Naive B cell (primary cell): ENCODE data around the gene ATN1. TPM values are rescaled to one million over a fixed set of nuclear protein-coding genes. Genes with fewer than 3 reads are reported as not detected.

ENCODE experiments used
- ATAC-seq, 2 donors: fragments of 150-1000 bp; cut with Tn5 transposase; 2 replicates each; pipeline ENCODE4 v1.10.0; 2021; ENCODE audit warnings: low read depth in 2 of 2, mild to moderate bottlenecking in 2 of 2, moderate library complexity in 2 of 2
- DNase-seq: peaks from one replicate; pipeline ENCODE4 v3.0.0; 2022
- H3K27ac Mint-ChIP-seq, 6 donors: one replicate each; pipeline ENCODE4 v1.8.0; 2020 to 2022; ENCODE audit warnings: mild to moderate bottlenecking in 6 of 6, mixed read lengths in 6 of 6, moderate library complexity in 5 of 6, inconsistent platforms in 2 of 6
- H3K27me3 Mint-ChIP-seq, 3 donors: one replicate each; pipeline ENCODE4 v1.8.0; 2021 to 2022; ENCODE audit warnings: mixed read lengths in 3 of 3, mild to moderate bottlenecking in 1 of 3
- H3K36me3 Mint-ChIP-seq, 2 donors: one replicate each; pipeline ENCODE4 v1.8.0; 2020 to 2022; ENCODE audit warnings: mixed read lengths in 2 of 2, inconsistent platforms in 1 of 2, mild to moderate bottlenecking in 1 of 2
- H3K4me1 Mint-ChIP-seq, 3 donors: one replicate each; pipeline ENCODE4 v1.8.0; 2020 to 2022; ENCODE audit warnings: mixed read lengths in 3 of 3, inconsistent platforms in 1 of 3, mild to moderate bottlenecking in 1 of 3, moderate library complexity in 1 of 3
- H3K4me3 Mint-ChIP-seq, 8 donors: one replicate each; pipeline ENCODE4 v1.8.0; 2020 to 2022; ENCODE audit warnings: mild to moderate bottlenecking in 8 of 8, mixed read lengths in 8 of 8, moderate library complexity in 8 of 8, inconsistent platforms in 2 of 8
- H3K9me3 Mint-ChIP-seq, 7 donors: one replicate each; pipeline ENCODE4 v1.8.0; 2020 to 2022; ENCODE audit warnings: mixed read lengths in 7 of 7, mild to moderate bottlenecking in 5 of 7, inconsistent platforms in 2 of 7, moderate library complexity in 1 of 7
- polyA plus RNA-seq, 6 donors: library from polyadenylated mRNA; unstranded; fragments of 300-500 nt; fragmentation: Illumina TruSeq; gene quantifications; one replicate each; pipeline ENCODE4 v1.2.3, GENCODE V29; 2021; ENCODE audit warnings: low read depth in 6 of 6

The ATN1 gene
- polyA plus RNA-seq, 6 donors from 2014 or later, result 0.57 to 2.2 (median 1.1) TPM; not detected in 1

GRCh38 chr12:6955108-6956020 is 27.6 kb downstream of the ATN1 start:
- Mint-ChIP-seq H3K27me3 (no peaks in the 10 kb centered on the region), H3K27ac (peak overlapping the region in 5 of 6 donors; percentile 83 to 98 (median 97)), H3K4me1 (peaks cover 67 to 80% (median 71%) of the 10 kb centered on the region in 3 donors), H3K36me3 (peaks cover 26 to 74% of the 10 kb centered on the region in 2 donors), H3K4me3 (peak overlapping the region; percentile 90 to 99 (median 98)), H3K9me3 (no peaks in the 10 kb centered on the region)
- DNase-seq (no peak), ATAC-seq (no peak)

GRCh38 chr12:6956021-6956727 is 28.4 kb downstream of the ATN1 start:
- ATAC-seq (no peak), DNase-seq (no peak)
- Mint-ChIP-seq H3K4me1 (peaks cover 67 to 80% (median 72%) of the 10 kb centered on the region in 3 donors), H3K27ac (peak overlapping the region in 5 of 6 donors; percentile 90 to 98 (median 93)), H3K9me3 (no peaks in the 10 kb centered on the region), H3K36me3 (peaks cover 27 to 82% of the 10 kb centered on the region in 2 donors), H3K27me3 (no peaks in the 10 kb centered on the region), H3K4me3 (peak overlapping the region; percentile 80 to 99 (median 96))

GRCh38 chr12:6957151-6957701 is 29.5 kb downstream of the ATN1 start:
- H3K4me1 Mint-ChIP-seq, result peaks cover 78 to 90% (median 83%) of the 10 kb centered on the region in 3 donors
- H3K36me3 Mint-ChIP-seq, result peaks cover 32 to 78% of the 10 kb centered on the region in 2 donors
- DNase-seq, result no peak
- peak overlapping the region; percentile 80 to 99 (median 96) for H3K4me3 Mint-ChIP-seq
- no peaks in the 10 kb centered on the region for H3K9me3 Mint-ChIP-seq
- no peaks in the 10 kb centered on the region for H3K27me3 Mint-ChIP-seq
- H3K27ac Mint-ChIP-seq, result peak overlapping the region; percentile 63 to 99 (median 94)
- ATAC-seq, result no peak

- H3K27ac Mint-ChIP-seq, result peak overlapping the region; percentile 98 to 100 (median 99)
- H3K9me3 Mint-ChIP-seq, result no peaks in the 10 kb centered on the region
- peaks cover 24 to 71% of the 10 kb centered on the region in 2 donors for H3K36me3 Mint-ChIP-seq
- peak overlapping the region; percentile 90 to 98 (median 96) for H3K4me3 Mint-ChIP-seq
- peaks cover 83 to 98% (median 87%) of the 10 kb centered on the region in 3 donors for H3K4me1 Mint-ChIP-seq
- DNase-seq (no peak), ATAC-seq (no peak)
- no peaks in the 10 kb centered on the region for H3K27me3 Mint-ChIP-seq
These were observed 30.2 kb downstream of the ATN1 start for GRCh38 chr12:6957741-6958608.

- Mint-ChIP-seq H3K27me3 (no peaks in the 10 kb centered on the region), H3K36me3 (peaks cover 21 to 64% of the 10 kb centered on the region in 2 donors), H3K9me3 (no peaks in the 10 kb centered on the region), H3K4me1 (peaks cover 80 to 95% (median 88%) of the 10 kb centered on the region in 3 donors), H3K4me3 (peak overlapping the region; percentile 90 to 98 (median 96)), H3K27ac (peak overlapping the region; percentile 98 to 100 (median 99))
- no peak for DNase-seq
- peak; percentile 1 for ATAC-seq
These were observed 30.9 kb downstream of the ATN1 start for GRCh38 chr12:6958609-6959057.

GRCh38 chr12:6959058-6959804 is 31.5 kb downstream of the ATN1 start:
- Mint-ChIP-seq H3K27ac (peak overlapping the region; percentile 98 to 100 (median 99)), H3K27me3 (no peaks in the 10 kb centered on the region), H3K36me3 (peaks cover 21 to 58% of the 10 kb centered on the region in 2 donors), H3K4me1 (peaks cover 77 to 91% (median 88%) of the 10 kb centered on the region in 3 donors), H3K4me3 (peak overlapping the region; percentile 90 to 98 (median 96)), H3K9me3 (no peaks in the 10 kb centered on the region)
- peak; percentile 78 to 81 for ATAC-seq
- DNase-seq, result peak; percentile 89

GRCh38 chr12:6959805-6960592 is 32.2 kb downstream of the ATN1 start:
- Mint-ChIP-seq H3K36me3 (peaks cover 21 to 51% of the 10 kb centered on the region in 2 donors), H3K27ac (peak overlapping the region; percentile 98 to 100 (median 99)), H3K9me3 (no peaks in the 10 kb centered on the region), H3K4me1 (peaks cover 76 to 91% (median 88%) of the 10 kb centered on the region in 3 donors), H3K4me3 (peak overlapping the region; percentile 90 to 98 (median 96)), H3K27me3 (no peaks in the 10 kb centered on the region)
- ATAC-seq (no peak), DNase-seq (no peak)

- Mint-ChIP-seq H3K4me1 (peaks cover 74 to 90% (median 89%) of the 10 kb centered on the region in 3 donors), H3K9me3 (no peaks in the 10 kb centered on the region), H3K36me3 (peaks cover 21 to 47% of the 10 kb centered on the region in 2 donors), H3K4me3 (peak overlapping the region; percentile 82 to 98 (median 95)), H3K27me3 (no peaks in the 10 kb centered on the region), H3K27ac (peak overlapping the region; percentile 94 to 99 (median 98))
- DNase-seq, result no peak
- ATAC-seq, result no peak
These were observed 33.0 kb downstream of the ATN1 start for GRCh38 chr12:6960593-6961277.

- no peaks in the 10 kb centered on the region for H3K27me3 Mint-ChIP-seq
- ATAC-seq (peak; percentile 44 to 47), DNase-seq (peak; percentile 77)
- peak overlapping the region; percentile 82 to 98 (median 95) for H3K4me3 Mint-ChIP-seq
- peaks cover 24 to 43% of the 10 kb centered on the region in 2 donors for H3K36me3 Mint-ChIP-seq
- H3K4me1 Mint-ChIP-seq, result peaks cover 69 to 84% (median 84%) of the 10 kb centered on the region in 3 donors
- peak overlapping the region; percentile 94 to 99 (median 98) for H3K27ac Mint-ChIP-seq
- no peaks in the 10 kb centered on the region for H3K9me3 Mint-ChIP-seq
These were observed 33.5 kb downstream of the ATN1 start for GRCh38 chr12:6961278-6961694.

GRCh38 chr12:6961695-6962284 is 34.0 kb downstream of the ATN1 start:
- Mint-ChIP-seq H3K36me3 (peaks cover 25 to 41% of the 10 kb centered on the region in 2 donors), H3K9me3 (no peaks in the 10 kb centered on the region), H3K27ac (peak overlapping the region; percentile 94 to 99 (median 98)), H3K4me1 (peaks cover 64 to 79% (median 79%) of the 10 kb centered on the region in 3 donors), H3K27me3 (no peaks in the 10 kb centered on the region), H3K4me3 (peak overlapping the region; percentile 82 to 98 (median 95))
- ATAC-seq, result no peak
- no peak for DNase-seq
